Measurements from ENCODE around the gene INPP5F.
"Not testable (repeated sequence)": the region's sequence is repeated elsewhere in the genome, so short reads cannot be mapped to it uniquely, and the experiment has no call there.

Gene INPP5F

GRCh38 chr10:119742947-119743648 is 17.2 kb downstream of the INPP5F start:
- no peak for DNase-seq

DNA sequence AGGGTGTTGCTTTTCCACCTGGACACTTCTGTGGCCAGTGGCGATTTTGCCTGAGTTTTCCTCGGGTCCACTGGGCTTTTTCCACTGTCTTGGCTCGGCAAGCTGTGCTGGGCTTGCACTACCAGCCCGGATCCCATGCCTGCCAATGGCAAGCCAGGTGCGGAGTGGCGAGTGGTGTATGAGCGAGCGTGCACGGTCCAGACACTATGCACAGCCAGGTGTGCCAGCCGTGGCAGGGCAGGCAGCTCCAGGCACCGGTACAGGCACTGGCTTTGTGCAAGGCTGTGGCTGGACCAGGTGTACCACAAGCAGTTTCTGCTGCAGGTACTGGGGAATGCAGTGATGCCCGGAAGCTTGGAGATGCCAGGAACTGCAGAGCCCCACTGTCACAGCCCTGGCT is 22.1 kb downstream of the INPP5F start:
- no peak for DNase-seq

- no peak for DNase-seq
Measured at GRCh38 chr10:119748871-119749270, 23.0 kb downstream of the INPP5F start.

DNA sequence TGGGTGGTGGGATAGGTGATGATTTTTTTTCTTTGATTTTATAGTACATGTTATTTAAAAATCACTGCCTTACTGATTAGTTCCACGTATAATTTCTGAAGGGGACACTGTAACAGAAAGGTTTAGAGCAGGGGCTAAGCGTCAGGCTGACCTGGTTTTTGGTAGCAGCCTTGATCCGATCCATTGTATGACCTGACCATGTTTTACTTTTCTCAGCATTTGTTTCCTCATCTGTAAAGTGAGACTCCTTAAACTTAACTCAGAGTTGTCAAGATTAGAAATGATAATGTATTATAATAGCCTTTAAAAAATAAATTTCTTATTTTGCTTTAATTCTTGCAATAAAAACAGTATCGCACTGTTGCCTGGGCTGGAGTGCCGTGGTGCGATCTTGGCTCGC is 23.6 kb downstream of the INPP5F start:
- no peak for DNase-seq

- peak; percentile 80 for DNase-seq
Measured at GRCh38 chr10:119750391-119751230, 24.8 kb downstream of the INPP5F start.

GRCh38 chr10:119753309-119753708 is 27.5 kb downstream of the INPP5F start:
- DNase-seq, result no peak

- no peak for DNase-seq
Measured at GRCh38 chr10:119754085-119754484, 28.2 kb downstream of the INPP5F start.

GRCh38 chr10:119754936-119755335 is 29.1 kb downstream of the INPP5F start:
- no peak for DNase-seq

GRCh38 chr10:119755446-119755845 is 29.6 kb downstream of the INPP5F start:
- no peak for DNase-seq

DNA sequence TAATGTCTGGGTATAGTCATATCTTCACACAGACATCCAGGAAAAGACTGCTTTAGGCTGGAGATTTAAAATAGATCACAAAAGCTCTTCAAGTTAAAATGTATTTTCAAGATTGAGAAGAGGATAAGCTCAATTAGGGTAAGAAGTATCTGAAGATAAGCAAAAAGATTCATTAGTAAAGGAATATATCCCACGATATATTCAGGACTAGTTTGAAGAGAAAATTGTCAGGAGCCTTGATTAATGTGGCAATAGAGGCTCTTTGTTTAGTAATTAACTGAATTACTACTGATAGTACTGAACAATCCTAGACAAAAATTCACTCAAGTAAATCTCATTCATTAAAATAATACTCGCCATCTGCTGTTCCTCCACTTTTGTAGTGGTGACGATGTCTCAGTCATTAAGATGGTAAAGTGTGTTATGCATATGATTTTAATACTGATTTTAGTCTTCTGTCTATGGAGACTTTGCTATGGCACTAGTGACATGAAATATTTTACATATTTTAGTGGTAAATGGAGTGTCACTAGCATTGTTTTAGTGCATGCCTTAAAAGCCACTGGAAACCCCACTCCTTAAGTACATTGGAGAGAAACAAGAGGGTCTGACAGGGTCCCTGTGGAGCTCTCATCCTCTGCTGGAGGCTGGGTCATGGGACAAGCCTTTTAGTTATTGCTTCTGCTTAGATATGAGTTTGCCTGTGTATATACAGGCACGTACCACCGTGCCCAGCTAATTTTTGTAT is 32.8 kb downstream of the INPP5F start:
- no peak for DNase-seq

DNA sequence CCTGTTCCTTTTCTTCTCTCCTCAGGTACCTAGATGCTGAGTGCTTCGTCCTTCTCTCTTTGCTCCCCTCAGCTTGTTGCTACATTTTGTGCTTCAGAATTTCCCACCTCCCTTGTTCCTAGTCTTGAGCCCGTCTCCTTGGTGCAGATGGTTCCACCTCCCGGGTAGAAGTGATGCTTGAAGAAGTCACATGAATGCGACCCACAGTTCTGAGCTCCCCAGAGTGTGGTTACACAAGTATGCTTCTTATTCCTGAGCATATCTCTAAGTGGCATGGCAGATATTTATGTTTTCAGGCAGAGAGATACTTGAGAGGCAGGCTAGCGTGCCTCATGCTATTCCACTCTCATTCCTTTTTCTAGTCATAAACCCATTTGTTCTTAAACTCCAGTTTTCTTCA is 34.0 kb downstream of the INPP5F start:
- no peak for DNase-seq

DNA sequence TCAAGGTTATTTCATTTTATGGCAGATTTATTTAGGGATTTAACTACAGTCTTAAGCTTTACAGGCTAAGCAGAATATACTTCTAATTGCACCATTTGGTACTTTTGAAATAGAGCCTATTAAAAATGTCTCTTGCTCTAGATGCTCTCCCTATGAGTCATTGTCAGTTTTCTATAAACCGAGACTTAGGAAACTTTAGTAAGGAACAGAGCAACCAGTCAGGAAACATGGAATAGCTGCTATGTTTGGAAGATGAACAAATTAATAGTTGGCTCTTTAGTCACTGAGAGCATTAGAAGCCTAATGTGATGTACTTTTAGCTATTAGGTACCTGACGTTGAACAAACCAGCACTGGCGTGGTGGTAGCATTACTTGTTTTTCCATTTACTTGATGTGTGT is 35.3 kb downstream of the INPP5F start:
- DNase-seq, result no peak

GRCh38 chr10:119762035-119762434 is 36.2 kb downstream of the INPP5F start:
- no peak for DNase-seq

GRCh38 chr10:119762805-119763798 is 37.3 kb downstream of the INPP5F start:
- DNase-seq, result no peak

DNA sequence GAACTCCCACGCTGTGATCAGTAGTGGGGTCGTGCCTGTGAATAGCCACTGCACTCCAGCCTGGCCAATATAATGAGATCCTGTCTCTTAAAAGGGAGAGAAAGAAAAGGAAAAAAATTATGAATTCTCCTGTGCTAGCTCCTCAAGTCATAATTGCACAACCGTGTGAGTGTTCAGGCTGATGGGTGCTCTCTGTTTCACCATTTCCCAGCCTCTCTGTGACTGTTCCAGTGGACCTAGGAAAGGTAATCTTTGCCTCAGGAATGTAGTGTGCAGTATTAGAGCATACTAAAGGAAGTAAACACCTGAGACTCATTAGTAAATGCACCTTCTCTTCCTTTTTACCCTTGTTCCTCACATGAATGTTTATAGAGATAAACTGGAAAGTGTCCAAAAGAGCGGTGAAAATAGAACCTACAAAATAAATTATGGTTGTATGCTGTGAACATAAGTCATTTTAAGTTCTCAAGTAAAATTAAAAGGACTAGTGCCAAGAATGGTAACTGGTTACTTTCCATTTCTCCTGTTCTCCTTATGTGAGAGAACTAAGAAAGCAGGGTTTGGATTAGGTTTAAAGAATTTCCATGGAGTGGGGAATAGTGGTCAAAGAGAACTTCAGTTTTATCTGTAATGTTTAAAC is 42.7 kb downstream of the INPP5F start:
- no peak for DNase-seq

- DNase-seq, result peak; percentile 11
Measured at GRCh38 chr10:119769886-119770285, 44.0 kb downstream of the INPP5F start.

DNA sequence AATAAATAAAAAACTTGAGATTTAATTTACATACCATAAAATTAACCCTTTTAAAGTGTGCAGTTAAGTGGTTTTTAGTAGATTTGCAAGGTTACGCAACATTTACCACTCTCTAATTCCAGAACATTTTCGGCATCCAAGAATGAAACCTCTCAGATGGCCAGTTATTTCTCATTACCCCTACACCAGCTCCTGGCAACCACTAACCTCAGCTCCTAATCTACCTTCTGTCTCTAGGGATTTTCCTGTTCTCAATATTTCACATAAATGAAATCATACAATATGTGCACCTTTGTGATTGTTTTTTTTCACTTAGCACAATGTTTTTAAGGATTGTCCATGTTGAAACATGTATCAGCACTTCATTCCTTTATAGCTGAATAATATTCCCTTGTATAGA is 45.1 kb downstream of the INPP5F start:
- DNase-seq, result no peak

DNA sequence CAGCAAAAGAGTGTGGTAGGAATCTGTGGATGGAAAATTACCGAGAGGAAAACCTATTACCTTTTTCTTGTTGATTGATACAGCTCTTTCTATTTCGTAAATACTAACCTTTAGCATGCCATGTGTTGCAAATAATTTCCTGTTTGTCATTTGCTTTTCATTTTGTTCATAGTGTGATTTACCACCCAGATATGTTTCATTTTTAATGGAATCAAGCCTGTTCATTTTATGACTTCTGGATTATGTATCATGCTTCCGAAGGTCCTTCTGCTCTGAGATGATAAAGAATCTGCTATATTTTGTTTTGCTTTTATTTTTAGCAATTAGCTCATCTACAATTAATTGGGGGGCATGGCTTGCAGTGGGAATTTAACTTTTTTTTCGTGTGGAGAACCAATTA is 46.5 kb downstream of the INPP5F start:
- no peak for DNase-seq

GRCh38 chr10:119773041-119773440 is 47.2 kb downstream of the INPP5F start:
- DNase-seq, result not testable (repeated sequence)

- DNase-seq, result no peak
Measured at GRCh38 chr10:119775529-119775928, 49.7 kb downstream of the INPP5F start.

DNA sequence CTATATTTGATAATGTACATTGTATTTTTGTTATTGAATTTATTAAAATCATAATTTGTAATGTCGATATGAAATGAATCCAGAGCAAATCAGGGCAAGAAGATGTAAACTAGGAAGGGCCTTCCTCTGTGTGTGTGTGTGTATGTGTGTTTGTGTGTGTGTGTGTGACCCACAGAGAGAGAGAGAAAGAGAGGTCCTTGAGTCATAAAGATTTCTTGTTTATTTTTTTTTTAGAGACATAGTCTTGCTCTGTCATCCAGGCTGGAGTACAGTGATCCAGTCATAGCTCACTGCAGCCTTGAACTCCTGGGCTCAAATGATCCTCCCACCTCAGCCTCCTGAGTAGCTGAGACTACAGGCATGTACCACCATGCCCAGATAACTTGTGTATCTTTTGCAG is 50.7 kb downstream of the INPP5F start:
- no peak for DNase-seq

DNA sequence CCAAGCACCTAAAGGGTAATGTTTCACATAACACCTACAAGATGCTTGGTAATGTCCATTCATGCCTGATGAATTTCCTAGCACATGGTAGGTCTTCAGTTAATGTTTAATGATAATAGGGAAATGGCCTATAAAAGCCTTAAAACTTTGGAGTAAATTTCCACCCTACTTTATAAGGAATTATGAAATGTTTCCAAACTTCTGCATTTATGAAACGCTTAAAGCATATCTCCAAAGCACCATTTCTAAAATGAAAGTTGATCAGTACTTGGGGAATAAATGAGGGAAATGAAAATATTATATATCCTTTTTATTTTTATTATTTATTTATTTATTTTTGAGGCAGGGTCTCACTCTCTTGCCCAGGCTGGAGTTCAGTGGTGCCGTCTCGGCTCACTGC is 51.8 kb downstream of the INPP5F start:
- DNase-seq, result no peak

All from suppressor macrophage treated with lipopolysaccharide for 4 hours (primary cell).